HG03064 (cell line): Measurements from ENCODE around the gene CTR9.

ENCODE experiments used
- ATAC-seq: cut with Tn5 transposase; IDR thresholded peaks from one replicate; pipeline ENCODE4 v1.9.1; 2021; ENCODE audit warnings: low read depth; ENCODE audit not compliant: unreplicated experiment

The CTR9 gene

GRCh38 chr11:10779086-10779485, 28.0 kb downstream of the CTR9 start:
- ATAC-seq: no peak

- ATAC-seq: no peak
Measured at GRCh38 chr11:10780040-10780439, 29.0 kb downstream of the CTR9 start.

GRCh38 chr11:10784232-10785145, 33.4 kb downstream of the CTR9 start:
- no peak for ATAC-seq

- no peak for ATAC-seq
Measured at GRCh38 chr11:10785146-10785474, 34.1 kb downstream of the CTR9 start.

- ATAC-seq: no peak
Measured at GRCh38 chr11:10786451-10786850, 35.4 kb downstream of the CTR9 start.

GRCh38 chr11:10792385-10793068, 41.5 kb downstream of the CTR9 start:
- peak; percentile 78 for ATAC-seq

GRCh38 chr11:10793470-10794255, 42.6 kb downstream of the CTR9 start:
- ATAC-seq: no peak

- ATAC-seq: no peak
Measured at GRCh38 chr11:10796191-10796590, 45.1 kb downstream of the CTR9 start.

GRCh38 chr11:10797001-10797400, 46.0 kb downstream of the CTR9 start:
- no peak for ATAC-seq

- no peak for ATAC-seq
Measured at GRCh38 chr11:10797531-10797930, 46.5 kb downstream of the CTR9 start.

- no peak for ATAC-seq
Measured at GRCh38 chr11:10798330-10798928, 47.4 kb downstream of the CTR9 start.

- ATAC-seq: no peak
Measured at GRCh38 chr11:10800292-10800691, 49.2 kb downstream of the CTR9 start.

- no peak for ATAC-seq
Measured at GRCh38 chr11:10803676-10804075, 52.6 kb downstream of the CTR9 start.

GRCh38 chr11:10805741-10806140, 54.7 kb downstream of the CTR9 start:
- no peak for ATAC-seq

- no peak for ATAC-seq
Measured at GRCh38 chr11:10806206-10806605, 55.2 kb downstream of the CTR9 start.

- ATAC-seq: peak; percentile 10
Measured at GRCh38 chr11:10807493-10808234, 56.6 kb downstream of the CTR9 start.

GRCh38 chr11:10808235-10808552, 57.1 kb downstream of the CTR9 start:
- peak; percentile 23 for ATAC-seq

- ATAC-seq: peak; percentile 93
Measured at GRCh38 chr11:10808553-10809372, 57.7 kb downstream of the CTR9 start, which contains the start of gene EIF4G2. Gene EIF4G2, minus strand, starts transcription at chr11:10808926.
